Measurements from ENCODE around the gene KSR1. TPM values are rescaled to one million over a fixed set of nuclear protein-coding genes. Genes with fewer than 3 reads are reported as not detected.

Gene KSR1
- total and polyA plus RNA-seq, 3 donors from 2014 or later, result 44.8 to 80.7 (median 63.7) TPM

- no peak for TF ChIP-seq POLR2A (IDR thresholded peaks at IDR 0.05)
- TF ChIP-seq, protein P1, sequence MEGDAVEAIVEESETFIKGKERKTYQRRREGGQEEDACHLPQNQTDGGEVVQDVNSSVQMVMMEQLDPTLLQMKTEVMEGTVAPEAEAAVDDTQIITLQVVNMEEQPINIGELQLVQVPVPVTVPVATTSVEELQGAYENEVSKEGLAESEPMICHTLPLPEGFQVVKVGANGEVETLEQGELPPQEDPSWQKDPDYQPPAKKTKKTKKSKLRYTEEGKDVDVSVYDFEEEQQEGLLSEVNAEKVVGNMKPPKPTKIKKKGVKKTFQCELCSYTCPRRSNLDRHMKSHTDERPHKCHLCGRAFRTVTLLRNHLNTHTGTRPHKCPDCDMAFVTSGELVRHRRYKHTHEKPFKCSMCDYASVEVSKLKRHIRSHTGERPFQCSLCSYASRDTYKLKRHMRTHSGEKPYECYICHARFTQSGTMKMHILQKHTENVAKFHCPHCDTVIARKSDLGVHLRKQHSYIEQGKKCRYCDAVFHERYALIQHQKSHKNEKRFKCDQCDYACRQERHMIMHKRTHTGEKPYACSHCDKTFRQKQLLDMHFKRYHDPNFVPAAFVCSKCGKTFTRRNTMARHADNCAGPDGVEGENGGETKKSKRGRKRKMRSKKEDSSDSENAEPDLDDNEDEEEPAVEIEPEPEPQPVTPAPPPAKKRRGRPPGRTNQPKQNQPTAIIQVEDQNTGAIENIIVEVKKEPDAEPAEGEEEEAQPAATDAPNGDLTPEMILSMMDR (IDR thresholded peaks at IDR 0.05), result no peak
- Histone ChIP-seq H3K27ac (no peak overlapping the region), H3K4me1 (no peaks in the 10 kb centered on the region), H3K27me3 (no peaks in the 10 kb centered on the region), H3K36me3 (ENCODE audit: low read depth, missing control alignments) (no peaks in the 10 kb centered on the region), H3K9me3 (no peaks in the 10 kb centered on the region), H3K4me3 (no peak overlapping the region)
- DNase-seq, result no peak
- intact Hi-C loops (cut with DNase I; ENCODE audit: low total_unique reads), result no loop called here
- WGBS, 2 donors, result 83 to 97% methylated on average over 8 to 13 of the region's 14 CpGs
These were observed 20.0 kb downstream of the KSR1 start for GRCh38 chr17:27475981-27476895.

DNA sequence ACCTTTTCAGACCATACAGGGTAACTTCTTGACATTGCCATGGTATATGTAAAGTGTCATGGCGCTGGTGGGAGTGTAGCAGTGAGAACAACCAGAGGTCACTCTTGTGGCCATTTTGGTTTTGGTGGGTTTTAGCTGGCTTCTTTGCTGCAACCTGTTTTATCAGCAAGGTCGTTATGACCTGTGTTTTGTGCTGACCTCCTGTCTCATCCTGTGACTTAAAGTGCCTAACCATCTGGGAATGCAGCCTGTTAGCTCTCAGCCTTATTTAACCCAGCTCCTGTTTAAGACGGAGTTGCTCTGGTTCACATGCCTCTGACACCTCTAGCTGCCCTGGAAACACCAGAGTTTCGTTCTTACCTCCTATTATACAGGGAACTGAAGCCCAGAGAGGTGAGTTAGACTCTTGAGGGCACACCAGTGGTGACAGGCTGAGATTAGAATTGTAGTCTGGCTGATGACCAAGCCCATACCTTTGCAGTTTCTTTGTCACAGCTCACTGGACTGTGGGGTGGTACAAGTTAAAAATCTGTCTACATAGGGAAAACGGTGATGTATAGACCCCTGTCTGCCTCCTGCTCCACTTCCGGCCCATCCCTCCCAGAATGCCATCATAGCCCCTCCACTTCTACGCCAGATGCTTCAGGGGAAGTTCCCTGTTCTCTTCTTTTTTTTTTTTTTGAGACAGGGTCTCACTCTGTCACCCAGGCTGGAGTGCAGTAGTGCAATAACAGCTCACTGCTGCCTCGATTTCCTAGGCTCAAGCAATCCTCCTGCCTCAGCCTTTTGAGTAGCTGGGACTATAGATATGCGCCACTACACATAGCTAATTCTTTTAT lies 21.0 kb downstream of the KSR1 start:
- no peak overlapping the region for H3K27ac ChIP-seq
- no peaks in the 10 kb centered on the region for H3K9me3 ChIP-seq
- 71 to 73% methylated on average over 9 of the region's 9 CpGs for WGBS, 2 donors
- DNase-seq, result no peak
- H3K4me1 ChIP-seq, result no peaks in the 10 kb centered on the region
- H3K36me3 ChIP-seq (ENCODE audit: low read depth, missing control alignments), result no peaks in the 10 kb centered on the region
- no peak for TF ChIP-seq POLR2A (IDR thresholded peaks at IDR 0.05)
- TF ChIP-seq, protein P1 (IDR thresholded peaks at IDR 0.05), result no peak
- H3K4me3 ChIP-seq, result no peak overlapping the region
- intact Hi-C loops (cut with DNase I; ENCODE audit: low total_unique reads), result no loop called here
- H3K27me3 ChIP-seq, result no peaks in the 10 kb centered on the region

GRCh38 chr17:27477971-27478684 lies 21.9 kb downstream of the KSR1 start:
- intact Hi-C loops (cut with DNase I; ENCODE audit: low total_unique reads), result no loop called here
- H3K9me3 ChIP-seq, result no peaks in the 10 kb centered on the region
- no peak for DNase-seq
- WGBS, 2 donors, result 91 to 96% methylated on average over 9 of the region's 9 CpGs
- H3K27ac ChIP-seq, result no peak overlapping the region
- no peak overlapping the region for H3K4me3 ChIP-seq
- H3K27me3 ChIP-seq, result no peaks in the 10 kb centered on the region
- TF ChIP-seq, protein P1 (IDR thresholded peaks at IDR 0.05), result no peak
- no peak for TF ChIP-seq POLR2A (IDR thresholded peaks at IDR 0.05)
- no peaks in the 10 kb centered on the region for H3K36me3 ChIP-seq (ENCODE audit: low read depth, missing control alignments)
- H3K4me1 ChIP-seq, result no peaks in the 10 kb centered on the region

GRCh38 chr17:27478901-27479538 lies 22.8 kb downstream of the KSR1 start:
- no peak for DNase-seq
- Histone ChIP-seq H3K4me1 (no peaks in the 10 kb centered on the region), H3K36me3 (ENCODE audit: low read depth, missing control alignments) (no peaks in the 10 kb centered on the region), H3K27ac (no peak overlapping the region), H3K9me3 (no peaks in the 10 kb centered on the region), H3K4me3 (no peak overlapping the region), H3K27me3 (no peaks in the 10 kb centered on the region)
- intact Hi-C loops (cut with DNase I; ENCODE audit: low total_unique reads), result no loop called here
- 93 to 94% methylated on average over 10 of the region's 10 CpGs for WGBS, 2 donors
- no peak for TF ChIP-seq POLR2A (IDR thresholded peaks at IDR 0.05)
- TF ChIP-seq, protein P1 (IDR thresholded peaks at IDR 0.05), result no peak

All from testis (tissue), 3 donors.